Left lobe of liver (tissue), 2 donors: ENCODE data around the gene ZMYND11. TPM values are rescaled to one million over a fixed set of nuclear protein-coding genes. Genes with fewer than 3 reads are reported as not detected.

Experiments used
- ATAC-seq: fragments of 200-7000 bp; cut with Tn5 transposase; one replicate; pipeline ENCODE4 v1.9.1; 2020; ENCODE audit warnings: mild to moderate bottlenecking, moderate library complexity
- DNase-seq: peaks from one replicate; pipeline ENCODE4 v3.0.0-alpha.2; 2020; ENCODE audit warnings: low spot score
- total RNA-seq: library from RNA; stranded (reverse); gene quantifications from one replicate; pipeline ENCODE4 v1.2.1, GENCODE V29; 2021
- donor health status: DM: no; HTN: no; CAD: no; lungs with moderate emphysema.
- donor health status: DM: no; HTN: yes; CAD: no.

The ZMYND11 gene
- total RNA-seq: 24.3 TPM

DNA sequence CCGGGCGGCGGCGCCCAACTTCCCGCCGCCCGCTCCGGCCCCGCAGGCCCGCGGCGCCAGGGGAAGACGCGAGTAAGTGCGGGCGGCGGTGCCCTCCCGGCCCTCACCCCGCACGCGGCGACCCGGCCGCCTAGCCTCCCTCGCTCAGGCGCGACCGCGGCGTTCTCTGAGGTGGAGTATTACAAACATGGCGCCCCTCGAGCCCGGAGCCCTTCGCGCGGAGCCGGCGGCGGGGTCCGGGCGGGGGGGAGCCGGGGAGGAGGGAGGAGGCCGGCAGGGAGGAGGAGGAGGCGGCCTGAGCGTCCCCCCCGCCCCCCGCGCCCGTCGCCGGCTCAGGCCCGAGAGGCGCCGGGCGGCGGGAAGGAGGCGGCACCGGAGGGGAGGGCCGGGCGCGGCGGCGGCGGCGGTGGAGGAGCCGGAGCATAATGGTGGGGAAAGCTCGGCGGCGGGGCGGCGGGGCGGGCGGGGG, at the start of gene ZMYND11:
Gene ZMYND11 (plus strand): TSS at position 324 of the 469 bp plus-strand sequence. CDS start 44,558 bp downstream, outside the sequence.
- ATAC-seq (peak; percentile 79), DNase-seq (peak; percentile 75)

DNA sequence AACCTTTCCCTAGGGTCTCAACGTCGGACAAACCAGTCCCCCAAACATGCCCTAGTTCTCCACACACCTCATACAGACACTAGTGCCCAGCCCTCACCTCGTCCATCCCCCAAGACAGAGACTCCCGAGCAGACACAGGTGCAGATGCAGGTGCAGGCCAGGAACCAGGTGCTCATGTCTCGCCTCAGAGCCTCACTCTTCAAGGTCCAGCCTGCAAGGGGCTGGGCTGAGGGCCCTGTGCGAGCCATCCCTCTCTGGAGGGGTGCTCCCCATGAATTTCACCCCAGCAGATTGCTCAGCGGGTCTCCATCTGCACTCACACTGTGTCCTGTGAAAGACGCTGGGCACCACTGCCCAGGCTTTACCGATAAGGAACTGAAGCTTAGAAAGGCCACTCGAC, 49.2 kb upstream of the ZMYND11 start:
- DNase-seq (no peak), ATAC-seq (no peak)

DNA sequence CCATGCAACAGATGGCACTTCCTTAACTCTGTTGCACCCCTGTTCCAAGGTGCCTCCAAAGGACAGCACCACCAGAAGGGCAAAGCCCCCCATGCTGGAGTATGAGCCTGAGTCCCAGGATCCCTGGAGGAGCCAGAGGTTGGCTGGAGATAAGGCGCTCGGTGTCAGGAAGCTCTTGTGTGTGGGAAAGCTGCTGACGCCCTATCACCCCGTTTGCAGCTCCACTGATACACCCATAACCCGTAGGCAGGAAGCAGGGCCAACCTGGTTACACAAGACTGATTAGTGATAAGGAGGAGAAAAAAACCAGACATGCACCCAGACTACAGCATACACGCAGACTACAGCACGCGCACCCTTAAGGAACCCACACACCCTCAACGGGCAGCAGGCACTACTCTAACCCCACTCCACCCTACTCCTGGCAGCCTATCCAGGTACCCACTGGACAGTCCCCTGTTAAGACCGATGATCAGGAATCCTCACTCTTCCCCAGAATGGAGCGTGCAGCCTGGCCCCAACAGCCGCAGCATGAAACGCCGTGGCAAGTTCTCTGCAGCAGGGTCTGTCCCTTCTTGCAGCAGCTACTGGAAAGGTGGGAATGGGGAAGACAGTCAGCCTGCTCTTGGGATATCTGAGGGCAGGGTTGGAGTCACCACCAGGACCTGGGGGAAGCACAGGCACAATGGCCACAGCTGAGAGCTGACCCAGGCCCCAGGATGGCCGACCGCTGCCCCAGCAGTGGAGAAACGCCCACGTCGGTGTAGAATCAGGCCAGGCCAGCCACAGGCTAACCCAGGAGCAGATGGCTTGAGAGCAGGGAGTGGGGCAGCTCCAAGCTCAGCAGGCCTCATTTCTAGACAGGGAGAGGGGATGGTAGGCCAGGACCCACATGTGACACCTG, 47.8 kb upstream of the ZMYND11 start:
- DNase-seq: no peak
- ATAC-seq: peak; percentile 18

DNA sequence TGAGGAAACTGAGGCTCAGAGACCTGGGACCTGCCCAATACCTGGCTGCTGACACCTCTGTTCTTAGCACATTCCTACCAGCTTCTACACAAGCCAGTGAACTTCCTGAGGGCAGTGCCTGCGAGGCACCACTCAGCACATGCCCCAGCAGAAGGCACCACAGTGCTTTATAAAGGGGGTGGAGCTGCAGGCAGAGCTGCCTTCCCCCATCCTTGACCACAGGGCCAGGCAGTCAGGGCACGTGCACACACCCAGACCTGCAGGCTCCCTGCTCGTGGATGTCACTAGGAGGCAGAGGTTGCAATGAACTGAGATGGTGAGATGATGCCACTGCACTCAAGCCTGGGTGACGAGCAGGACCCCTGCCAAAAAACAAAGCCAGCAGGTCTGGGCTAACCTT, 47.0 kb upstream of the ZMYND11 start:
- ATAC-seq: no peak
- no peak for DNase-seq

DNA sequence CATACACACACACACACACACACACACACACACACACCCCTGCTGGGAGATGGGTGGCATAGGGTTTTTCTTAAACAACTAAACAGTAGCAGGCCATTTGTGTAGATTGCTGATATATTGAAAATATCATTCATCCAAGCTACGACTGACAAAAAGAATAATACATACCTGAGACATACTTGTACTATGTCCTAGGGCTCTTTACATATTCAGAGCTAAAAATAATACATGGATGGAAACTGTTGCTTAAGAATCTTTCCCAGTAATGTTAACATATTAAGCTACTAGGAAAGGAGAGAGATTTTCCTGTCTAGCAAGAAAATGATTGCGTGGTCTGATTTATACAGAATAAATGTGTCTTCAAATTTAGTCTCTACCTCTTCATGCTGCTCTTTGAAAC, 46.0 kb upstream of the ZMYND11 start:
- ATAC-seq (no peak), DNase-seq (no peak)

DNA sequence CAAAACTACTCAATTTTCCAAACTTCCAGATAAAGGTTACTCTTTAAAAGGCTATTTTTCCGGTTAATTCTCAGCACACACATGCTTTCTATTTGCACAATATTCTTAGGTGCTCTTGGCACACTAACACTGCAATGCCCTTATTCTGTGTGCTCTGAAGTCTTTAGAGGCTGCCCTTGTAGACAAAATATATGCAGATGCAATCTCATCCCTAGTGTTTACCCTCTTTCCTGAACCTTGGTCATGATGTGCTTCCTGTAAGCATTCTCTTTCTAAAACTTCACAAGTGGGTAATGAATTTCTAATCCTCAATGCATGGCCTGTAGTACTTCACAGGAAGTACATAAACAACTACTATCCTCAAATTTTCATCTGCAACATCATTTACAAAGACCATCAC, 45.1 kb upstream of the ZMYND11 start:
- DNase-seq (no peak), ATAC-seq (no peak)

DNA sequence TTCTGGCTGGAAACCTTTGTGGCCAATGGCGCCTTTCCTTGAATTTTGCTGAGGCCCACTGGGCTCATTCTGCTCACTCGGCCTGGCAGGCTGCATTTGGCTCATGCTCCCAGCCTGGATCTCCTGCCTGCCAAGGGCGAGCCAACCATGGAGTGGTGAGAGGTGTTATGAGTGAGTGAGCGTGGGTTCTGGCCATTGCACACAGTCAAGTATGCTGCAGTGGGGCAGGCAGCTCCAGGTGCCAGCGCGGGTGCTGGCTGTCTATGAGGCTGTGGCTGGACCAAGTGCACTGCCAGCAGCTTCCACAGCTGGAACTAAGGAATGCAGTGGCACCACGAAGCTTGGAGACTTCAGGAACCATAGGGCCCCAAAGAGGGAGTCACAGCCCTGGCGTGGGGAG, 43.9 kb upstream of the ZMYND11 start:
- ATAC-seq: no peak
- no peak for DNase-seq

DNA sequence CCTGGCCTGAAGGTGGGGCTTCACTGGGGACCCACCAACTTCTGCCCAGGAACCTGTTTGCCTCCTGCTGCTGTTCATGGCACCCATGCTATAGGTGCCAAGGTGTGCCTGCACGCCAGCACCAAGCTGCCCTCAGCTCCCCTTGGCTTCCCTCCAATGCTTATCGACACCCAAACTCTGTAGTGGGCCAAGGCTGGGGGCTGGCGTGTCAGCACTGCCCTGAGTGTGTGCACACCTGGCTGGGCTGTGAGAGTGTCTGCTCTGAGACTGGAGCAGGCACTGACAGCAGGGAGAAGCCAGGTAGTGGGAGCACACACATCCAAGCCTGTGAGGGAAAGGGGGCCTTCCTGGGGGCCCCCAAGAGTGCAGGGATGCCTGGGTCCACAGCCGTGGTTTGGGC, 43.1 kb upstream of the ZMYND11 start:
- no peak for DNase-seq
- ATAC-seq: no peak

DNA sequence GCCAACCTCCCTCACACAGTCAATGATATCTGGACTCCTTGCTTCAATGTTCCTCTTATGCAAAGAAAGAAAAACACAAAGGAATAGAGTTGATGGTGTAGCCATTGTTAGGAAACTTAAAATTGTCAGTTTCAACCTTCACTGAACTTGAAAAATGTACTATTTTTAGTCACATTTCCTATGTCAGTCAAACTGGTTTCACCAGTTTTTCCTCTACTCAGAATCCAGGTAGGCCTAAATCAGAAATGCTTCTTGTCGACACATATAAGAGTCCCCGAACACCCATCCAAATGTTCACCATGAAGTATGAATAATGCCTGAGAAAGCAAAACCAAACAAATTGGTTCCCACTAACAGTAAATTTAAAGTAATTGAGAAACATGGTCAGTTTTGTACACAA, 42.4 kb upstream of the ZMYND11 start:
- no peak for DNase-seq
- ATAC-seq: no peak

DNA sequence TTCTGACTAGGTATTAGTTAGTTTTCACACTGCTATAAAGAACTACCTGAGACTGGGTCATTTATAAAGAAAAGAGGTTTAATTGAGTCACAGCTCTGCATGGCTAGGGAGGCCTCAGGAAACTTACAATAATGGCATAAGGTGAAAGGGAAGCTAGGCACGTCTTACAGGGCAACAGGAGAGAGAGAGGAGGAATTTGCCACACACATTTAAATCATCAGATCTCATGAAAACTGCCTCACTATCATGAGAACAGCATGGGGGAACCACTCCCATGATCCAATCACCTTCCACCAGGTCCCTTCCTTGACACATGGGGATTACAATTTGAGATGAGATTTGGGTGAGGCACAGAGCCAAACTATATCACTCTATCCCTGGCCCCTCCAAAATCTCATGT, 40.6 kb upstream of the ZMYND11 start:
- DNase-seq (no peak), ATAC-seq (no peak)

DNA sequence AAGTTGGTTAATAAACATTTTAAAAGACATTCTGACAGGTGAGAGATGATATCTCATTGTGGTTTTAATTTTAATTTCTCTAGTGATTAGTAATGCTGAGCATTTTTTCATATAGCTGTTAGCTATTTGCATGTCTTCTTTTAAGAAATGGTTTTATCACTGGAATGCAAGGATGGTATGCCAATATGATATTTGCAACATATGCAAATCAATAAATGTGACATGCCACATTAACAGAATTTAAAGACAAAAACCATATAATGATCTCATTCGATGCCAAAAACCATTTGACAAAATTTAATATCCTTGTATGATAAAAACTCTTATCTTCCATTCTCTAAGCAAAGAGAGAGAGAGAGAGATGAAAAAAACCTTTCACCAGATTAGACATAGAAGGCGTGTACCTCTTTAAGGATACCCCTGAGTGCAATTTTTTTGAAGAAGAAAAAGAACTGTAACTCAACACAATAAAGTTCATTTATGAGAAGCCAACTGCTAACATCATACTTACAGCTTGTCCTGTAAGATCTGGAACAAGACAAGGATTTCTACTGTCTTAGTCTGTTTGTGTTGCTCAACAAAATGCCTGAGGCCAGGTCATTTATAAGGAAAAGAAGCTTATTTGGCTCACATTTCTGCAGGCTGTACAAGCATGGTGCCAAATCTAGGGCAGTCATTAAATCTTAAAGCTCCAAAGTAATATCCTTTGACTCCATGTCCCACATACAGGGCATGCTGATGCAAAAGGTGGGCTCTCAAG, 39.7 kb upstream of the ZMYND11 start:
- no peak for ATAC-seq

DNA sequence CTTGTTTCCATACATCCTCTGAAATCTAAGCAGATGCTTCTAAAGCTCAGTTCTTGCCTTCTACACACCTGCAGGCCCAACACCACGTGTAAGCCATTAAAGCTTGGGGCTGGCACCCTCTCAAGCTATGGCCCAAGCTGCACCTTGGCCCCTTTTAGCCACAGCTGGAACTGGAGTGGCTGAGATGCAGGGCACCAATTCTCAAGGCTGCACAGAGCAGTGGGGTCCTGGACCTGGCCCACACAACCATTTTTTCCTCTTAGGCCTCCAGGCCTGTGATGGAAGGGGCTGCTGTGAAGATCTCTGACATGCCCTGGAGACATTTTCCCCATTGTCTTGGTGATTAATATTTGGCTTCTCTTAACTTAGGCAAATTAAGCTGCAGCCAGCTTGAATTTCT, 38.8 kb upstream of the ZMYND11 start:
- no peak for ATAC-seq
- DNase-seq: no peak

More for the DNA sequence above, 39.7 kb upstream of the ZMYND11 start:
- no peak for DNase-seq

DNA sequence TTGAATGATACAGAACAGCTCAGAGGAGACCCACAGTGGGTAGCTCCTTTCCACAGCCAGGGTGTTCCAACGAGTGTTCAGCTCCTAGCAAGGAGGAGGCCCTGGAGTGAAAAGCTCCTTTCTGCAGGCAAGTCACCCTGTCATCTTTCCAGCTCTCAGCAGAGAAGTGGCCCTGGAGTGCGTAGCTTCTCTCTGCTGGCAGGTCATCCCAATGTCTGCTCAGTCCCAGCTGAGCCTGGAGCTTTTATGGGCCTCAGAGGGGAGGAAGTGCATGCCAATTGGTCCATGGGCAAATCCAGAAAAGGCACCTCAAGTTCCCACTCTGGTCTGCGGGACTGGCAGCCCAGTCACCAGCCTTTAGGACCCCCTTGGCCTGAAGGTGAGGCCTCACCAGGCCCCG, 30.8 kb upstream of the ZMYND11 start:
- no peak for ATAC-seq

DNA sequence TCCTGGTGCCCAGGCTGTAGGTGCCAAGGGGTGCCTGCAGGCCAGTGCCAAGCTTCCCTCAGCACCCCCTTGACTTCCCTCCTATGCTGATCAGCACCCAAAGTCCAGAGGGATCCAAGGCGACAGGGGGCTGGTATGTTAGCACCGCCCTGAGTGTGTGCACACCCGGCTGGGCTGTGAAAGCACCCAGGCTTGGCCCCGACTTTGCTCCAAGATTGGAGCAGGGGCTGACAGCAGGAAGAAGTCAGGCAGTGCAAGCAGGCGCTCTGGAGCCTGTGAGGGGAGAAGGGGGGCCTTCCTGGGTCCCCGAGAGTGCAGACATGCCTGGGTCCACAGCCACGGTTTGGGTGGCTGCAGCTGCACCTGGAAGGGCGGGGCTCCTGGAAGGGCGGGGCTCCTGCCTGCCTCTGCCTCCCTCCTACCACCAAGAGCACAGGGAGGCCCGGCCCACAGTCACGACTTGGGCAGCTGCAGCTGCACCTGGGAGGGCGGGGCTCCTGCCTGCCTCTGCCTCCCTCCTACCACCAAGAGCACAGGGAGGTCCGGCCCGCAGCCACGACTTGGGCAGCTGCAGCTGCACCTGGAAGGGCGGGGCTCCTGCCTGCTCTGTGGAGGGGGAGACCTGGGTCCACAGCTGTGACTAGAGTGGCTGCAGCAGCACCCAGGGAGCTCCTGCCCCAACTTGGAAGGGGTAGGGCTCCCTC, 30.2 kb upstream of the ZMYND11 start:
- no peak for DNase-seq
- ATAC-seq: no peak

More for the DNA sequence above, 30.8 kb upstream of the ZMYND11 start:
- DNase-seq: no peak

DNA sequence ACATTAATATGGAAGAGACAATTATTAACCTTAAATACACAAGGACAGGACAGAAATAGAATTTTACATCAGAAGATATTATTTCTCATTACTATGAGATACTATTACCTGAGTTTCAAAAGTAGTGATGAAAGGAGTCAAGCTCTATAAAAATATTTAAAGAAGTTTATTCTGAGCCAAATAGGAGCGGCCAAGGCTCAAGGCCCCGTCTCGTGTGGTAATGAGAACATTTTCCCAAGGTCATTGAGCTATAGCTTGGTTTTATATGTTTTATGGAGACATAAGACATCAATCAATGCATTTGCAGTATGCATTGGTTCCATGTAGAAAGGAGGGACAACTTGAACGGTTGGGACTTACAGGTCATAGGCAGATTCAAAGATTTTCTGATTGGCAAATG, 29.4 kb upstream of the ZMYND11 start:
- DNase-seq (no peak), ATAC-seq (no peak)

DNA sequence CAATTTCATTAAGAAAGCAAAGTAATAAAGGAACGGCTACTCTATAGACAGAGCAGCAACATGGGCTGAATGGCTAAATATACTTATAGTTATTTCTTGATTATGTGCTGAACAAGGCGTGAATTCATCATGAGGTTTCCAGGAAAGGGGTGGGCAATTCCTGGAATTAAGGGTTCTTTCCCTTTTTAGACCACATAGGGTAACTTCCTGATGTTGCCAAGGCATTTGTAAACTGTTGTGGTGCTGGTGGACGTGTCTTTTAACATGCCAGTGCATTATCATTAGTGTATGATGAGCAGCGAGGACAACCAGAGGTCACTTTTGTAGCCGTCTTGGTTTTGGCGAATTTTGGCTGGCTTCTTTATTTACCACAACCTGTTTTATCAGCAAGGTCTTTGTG, 28.5 kb upstream of the ZMYND11 start:
- DNase-seq: no peak
- ATAC-seq: no peak

DNA sequence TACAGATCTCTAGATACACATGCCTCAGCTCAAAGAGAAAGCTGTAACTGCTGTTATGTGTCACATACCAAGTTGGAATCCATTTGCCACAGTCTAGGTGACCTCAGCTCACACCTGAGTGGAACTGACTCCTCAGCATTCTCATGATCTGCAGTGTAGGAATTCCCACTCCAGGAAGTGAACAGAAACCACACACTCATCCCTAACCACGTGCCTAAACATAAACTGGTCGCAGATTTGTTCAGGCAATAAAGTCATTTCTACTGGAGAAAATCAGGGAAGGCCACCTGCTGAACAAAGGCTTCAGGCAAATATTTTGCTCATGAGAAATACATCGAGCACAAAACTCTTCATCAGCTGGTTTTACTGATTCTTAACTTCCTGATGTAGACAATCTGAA, 23.0 kb upstream of the ZMYND11 start:
- ATAC-seq: no peak

DNA sequence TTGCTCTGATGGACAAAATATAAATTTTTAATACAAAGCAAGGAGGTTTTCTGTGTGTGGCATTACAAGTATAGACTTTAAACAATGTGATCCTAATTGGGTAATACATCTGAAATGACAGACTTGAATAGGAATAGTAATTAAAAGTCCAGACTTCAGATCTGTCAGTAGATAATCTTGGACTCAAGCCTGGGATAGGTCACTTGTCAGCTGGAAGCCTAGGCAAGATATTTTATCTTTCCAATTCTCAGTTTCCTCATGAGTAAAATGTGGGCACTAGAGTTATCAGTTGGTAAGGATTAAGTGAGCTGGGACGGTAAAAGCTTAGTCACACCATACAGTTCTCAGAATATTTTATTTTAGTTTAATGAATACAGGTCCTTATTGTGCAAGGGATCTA, 10.4 kb upstream of the ZMYND11 start:
- DNase-seq (no peak), ATAC-seq (no peak)

More for the DNA sequence above, 23.0 kb upstream of the ZMYND11 start:
- DNase-seq: no peak

DNA sequence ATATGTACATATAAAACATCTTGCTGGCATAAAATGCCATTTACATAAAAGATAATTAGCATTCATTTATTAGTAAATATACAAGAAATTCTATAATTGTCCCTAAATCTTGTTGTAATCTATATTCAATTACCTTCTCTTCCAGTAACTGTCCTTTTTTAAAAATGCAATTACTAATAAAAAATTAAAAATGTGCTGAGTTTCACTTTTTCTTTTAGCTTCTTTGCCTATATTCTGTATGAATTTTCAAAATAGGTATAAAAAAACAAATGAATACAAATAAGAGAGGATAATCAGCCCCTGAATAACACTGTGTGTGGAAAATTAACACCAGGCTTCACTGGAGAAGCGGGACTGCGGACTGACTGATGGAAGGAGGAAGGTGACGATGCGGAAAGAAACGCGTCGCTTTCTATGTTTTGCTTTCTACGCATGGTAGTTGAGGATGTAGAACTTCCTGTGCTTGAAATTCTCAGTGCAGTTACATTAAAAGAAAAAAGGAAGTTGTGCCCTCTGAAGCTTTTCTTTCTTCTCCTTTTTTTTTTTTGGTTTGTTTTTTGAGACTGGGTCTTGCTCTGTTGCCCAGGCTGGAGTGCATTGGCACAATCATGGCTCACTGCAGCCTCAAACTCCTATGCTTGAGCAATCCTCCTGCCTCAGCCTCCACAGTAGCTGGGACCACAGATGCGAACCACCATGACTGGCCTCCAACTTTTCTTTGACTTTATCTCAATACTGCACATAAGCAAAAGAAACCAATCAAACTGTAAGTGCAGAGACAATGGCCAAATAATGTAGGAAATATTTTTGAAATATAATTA, 7.4 kb upstream of the ZMYND11 start:
- peak; percentile 30 for ATAC-seq
- no peak for DNase-seq

DNA sequence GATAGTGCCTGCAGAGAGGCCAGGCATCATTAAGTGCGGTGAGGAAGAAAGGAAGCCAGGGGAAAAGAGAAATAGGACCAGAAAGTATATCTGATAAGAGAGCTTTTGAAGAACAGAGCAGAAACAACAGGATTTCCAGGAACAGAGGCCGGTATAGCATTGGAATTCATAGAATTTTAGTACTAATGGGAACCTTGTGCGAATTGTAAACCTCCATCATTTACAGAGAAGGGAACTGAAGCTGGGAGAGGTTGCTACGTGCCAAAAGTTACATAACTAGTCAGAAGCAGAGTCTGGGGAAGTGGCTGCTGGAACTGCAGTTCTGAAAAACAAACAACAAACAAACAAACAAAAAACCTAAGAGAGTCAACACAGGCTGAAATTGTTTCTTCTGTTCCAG, 5.4 kb upstream of the ZMYND11 start:
- DNase-seq (no peak), ATAC-seq (no peak)
